Endodermal cell (in vitro differentiated cells): ENCODE results near the gene TIMM44. TPM values are rescaled to one million over a fixed set of nuclear protein-coding genes. Genes with fewer than 3 reads are reported as not detected.

ENCODE experiments used
- DNase-seq: peaks from one replicate; pipeline ENCODE4 v3.0.0-alpha.2; 2017
- H3K27ac ChIP-seq: 2 replicates; pipeline ENCODE4 v1.5.1; 2013; ENCODE audit warnings: mild to moderate bottlenecking, low read depth, low read length, moderate library complexity
- H3K27me3 ChIP-seq: 2 replicates; pipeline ENCODE4 v1.6.1; 2013; ENCODE audit warnings: mild to moderate bottlenecking, low read length, moderate library complexity; ENCODE audit not compliant: insufficient read depth, control insufficient read depth, poor library complexity, severe bottlenecking
- H3K36me3 ChIP-seq: 2 replicates; pipeline ENCODE4 v1.7.0; 2013; ENCODE audit warnings: mild to moderate bottlenecking, low read length, moderate library complexity; ENCODE audit not compliant: control insufficient read depth, insufficient read depth
- H3K4me1 ChIP-seq: one replicate; pipeline ENCODE4 v1.7.0; 2013; ENCODE audit warnings: low read length; ENCODE audit not compliant: control insufficient read depth, insufficient read depth
- H3K4me3 ChIP-seq: 2 replicates; pipeline ENCODE4 v1.5.1; 2013; ENCODE audit warnings: mild to moderate bottlenecking, low read length, moderate library complexity
- H3K9ac ChIP-seq: 2 replicates; pipeline ENCODE4 v1.6.1; 2013; ENCODE audit warnings: mild to moderate bottlenecking, low read length, moderate library complexity; ENCODE audit not compliant: poor library complexity, severe bottlenecking; ENCODE audit errors: extremely low read depth
- H3K9me3 ChIP-seq: 2 replicates; pipeline ENCODE4 v1.6.1; 2013; ENCODE audit warnings: mild to moderate bottlenecking, low read length, moderate library complexity; ENCODE audit not compliant: control insufficient read depth
- H3K27ac Mint-ChIP-seq: 2 replicates; pipeline ENCODE4 v1.8.0; 2020; ENCODE audit warnings: mixed read lengths
- H3K27me3 Mint-ChIP-seq: 2 replicates; pipeline ENCODE4 v1.8.0; 2021; ENCODE audit warnings: mild to moderate bottlenecking, mixed read lengths; ENCODE audit not compliant: insufficient read depth
- H3K36me3 Mint-ChIP-seq: 2 replicates; pipeline ENCODE4 v1.8.0; 2020; ENCODE audit warnings: low read depth, mixed read lengths
- H3K4me1 Mint-ChIP-seq: 2 replicates; pipeline ENCODE4 v1.8.0; 2020; ENCODE audit warnings: mixed read lengths
- H3K4me3 Mint-ChIP-seq: 2 replicates; pipeline ENCODE4 v1.8.0; 2020; ENCODE audit warnings: mild to moderate bottlenecking, moderate library complexity, mixed read lengths
- H3K9me3 Mint-ChIP-seq: 2 replicates; pipeline ENCODE4 v1.8.0; 2020; ENCODE audit warnings: mild to moderate bottlenecking, mixed read lengths
- CTCF ChIP-seq: fragments of 200-600 bp; sonication (generic); conservative IDR thresholded peaks from 2 replicates; pipeline ENCODE4 v1.5.0; 2021; ENCODE audit warnings: antibody characterized with exemption, mild to moderate bottlenecking
- WGBS, 2 experiments: methylation state at CpG; one replicate each; pipeline versions ENCODE4 v1.1.5 to v1.1.7; 2013; ENCODE audit warnings: missing lambda C conversion rate in 2 of 2, mixed read lengths in 1 of 2; ENCODE audit not compliant: insufficient coverage in 1 of 2, insufficient read length in 1 of 2; 5-methylcytosine and 5-hydroxymethylcytosine counted together
- total RNA-seq, 2 donors: library from RNA; stranded (reverse); fragmentation: NEBNext Ultra II Directional in 1 of 2; extraction: Animal tissue kit (Norgen Biotek cat#: 25700) in 1 of 2; gene quantifications; 2 replicates in 1 of 2; 3 replicates in 1 of 2; pipeline ENCODE4 v1.2.1, GENCODE V29; 2021

Gene TIMM44
- total RNA-seq, 2 donors from 2014 or later, result 78.1 to 80.0 TPM

DNA sequence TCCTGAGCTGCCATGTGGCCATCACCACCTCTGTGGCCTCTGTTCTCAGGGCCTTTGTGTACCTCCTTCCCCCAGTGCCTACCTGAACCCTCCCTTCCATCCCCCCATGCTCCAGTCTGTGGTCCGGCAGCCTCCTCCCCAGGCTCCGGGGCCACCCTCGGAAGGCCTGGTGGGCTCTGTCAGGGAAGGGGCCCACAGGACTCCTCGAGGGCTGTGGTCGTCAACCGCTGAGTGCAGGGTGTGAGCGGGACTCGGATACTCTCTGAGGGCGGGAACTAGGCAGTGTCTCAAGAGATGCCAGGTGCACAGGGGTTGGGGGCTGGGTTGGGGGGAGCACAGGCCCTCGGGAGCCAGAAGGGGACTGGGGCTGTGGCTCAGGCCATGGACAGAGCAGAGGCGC, 35.9 kb downstream of the TIMM44 start:
- Histone ChIP-seq H3K27ac (no peak overlapping the region), H3K4me1 (no peaks in the 10 kb centered on the region), H3K36me3 (peaks cover 30% of the 10 kb centered on the region), H3K9ac (no peak overlapping the region), H3K27me3 (no peaks in the 10 kb centered on the region), H3K9me3 (no peaks in the 10 kb centered on the region), H3K4me3 (no peak overlapping the region)
- Mint-ChIP-seq H3K27ac (no peak overlapping the region), H3K9me3 (no peaks in the 10 kb centered on the region), H3K4me3 (no peak overlapping the region), H3K36me3 (peaks cover 15% of the 10 kb centered on the region), H3K4me1 (peaks cover 11% of the 10 kb centered on the region), H3K27me3 (no peaks in the 10 kb centered on the region)
- 93 to 97% methylated on average over 5 to 11 of the region's 11 CpGs for WGBS, 2 experiments
- no peak for DNase-seq
- TF ChIP-seq CTCF, result no peak

- TF ChIP-seq CTCF, result no peak
- no peaks in the 10 kb centered on the region for H3K27me3 Mint-ChIP-seq
- no peak overlapping the region for H3K4me3 Mint-ChIP-seq
Observed at GRCh38 chr19:7907122-7907521, 36.3 kb downstream of the TIMM44 start.

GRCh38 chr19:7905859-7906258, 37.6 kb downstream of the TIMM44 start:
- peaks cover 9% of the 10 kb centered on the region for H3K36me3 Mint-ChIP-seq
- Histone ChIP-seq H3K36me3 (peaks cover 21% of the 10 kb centered on the region), H3K4me1 (no peaks in the 10 kb centered on the region), H3K4me3 (no peak overlapping the region), H3K27me3 (no peaks in the 10 kb centered on the region), H3K9me3 (no peaks in the 10 kb centered on the region), H3K27ac (no peak overlapping the region), H3K9ac (no peak overlapping the region)
- TF ChIP-seq CTCF, result no peak
- peaks cover 11% of the 10 kb centered on the region for H3K4me1 Mint-ChIP-seq
- DNase-seq, result no peak
- H3K4me3 Mint-ChIP-seq, result peak overlapping the region; percentile 81
- H3K27ac Mint-ChIP-seq, result peak overlapping the region; percentile 12
- no peaks in the 10 kb centered on the region for H3K27me3 Mint-ChIP-seq
- no peaks in the 10 kb centered on the region for H3K9me3 Mint-ChIP-seq
- 94 to 100% methylated on average over 4 to 10 of the region's 10 CpGs for WGBS, 2 experiments

More at GRCh38 chr19:7907122-7907521, 36.3 kb downstream of the TIMM44 start:
- peaks cover 11% of the 10 kb centered on the region for H3K4me1 Mint-ChIP-seq
- WGBS, 2 experiments, result 95 to 97% methylated on average over 17 to 19 of the region's 19 CpGs
- Histone ChIP-seq H3K4me3 (no peak overlapping the region), H3K9ac (no peak overlapping the region), H3K4me1 (no peaks in the 10 kb centered on the region), H3K36me3 (peaks cover 30% of the 10 kb centered on the region), H3K27ac (no peak overlapping the region), H3K27me3 (no peaks in the 10 kb centered on the region), H3K9me3 (no peaks in the 10 kb centered on the region)
- peaks cover 15% of the 10 kb centered on the region for H3K36me3 Mint-ChIP-seq
- no peaks in the 10 kb centered on the region for H3K9me3 Mint-ChIP-seq
- H3K27ac Mint-ChIP-seq, result no peak overlapping the region
- DNase-seq, result no peak
